IMR-90 (cell line): ENCODE measurements around the gene CCDC9. TPM values are rescaled to one million over a fixed set of nuclear protein-coding genes. Genes with fewer than 3 reads are reported as not detected.

Experiments used
- ATAC-seq: fragments of 200-7000 bp; cut with Tn5 transposase; 2 replicates; pipeline ENCODE4 v1.9.1; 2020; ENCODE audit warnings: low read depth, mild to moderate bottlenecking, moderate library complexity
- BruUV-seq: library from RNA; stranded (reverse); fragments of 400-500 nt; replicated peaks from 2 replicates; lab custom pipeline; 2021; lab: Mats Ljungman, UMichigan
- CTCF ChIA-PET: fragments of 300-600 bp; formaldehyde crosslinking; extraction: SDS; loops from one replicate; lab custom pipeline; 2021; ENCODE audit warnings: antibody characterized with exemption; lab: Yijun Ruan, JAX
- POLR2A ChIA-PET: fragments of 300-600 bp; sonication (Branson Sonifier 250); formaldehyde crosslinking; loops from one replicate; lab custom pipeline; 2022; ENCODE audit warnings: antibody characterized with exemption; ENCODE audit not compliant: unreplicated experiment; lab: Charles Lee
- DNase-seq: peaks from one replicate; pipeline ENCODE4 v3.0.0; 2013
- H2AFZ ChIP-seq: replicated peaks from 2 replicates; pipeline ENCODE3; 2013; ENCODE audit warnings: low read length, mild to moderate bottlenecking; ENCODE audit not compliant: poor library complexity
- H2AK5ac ChIP-seq: 2 replicates; pipeline ENCODE4 v1.6.1; 2013; ENCODE audit warnings: low read depth, low read length, inconsistent platforms
- H2AK9ac ChIP-seq: replicated peaks from 2 replicates; pipeline ENCODE3; 2013; ENCODE audit warnings: mild to moderate bottlenecking, low read depth, low read length, moderate library complexity; ENCODE audit not compliant: poor library complexity
- H2BK120ac ChIP-seq: 2 replicates; pipeline ENCODE4 v1.6.1; 2013; ENCODE audit warnings: low read depth, low read length, inconsistent platforms
- H2BK15ac ChIP-seq: 3 replicates; pipeline ENCODE4 v1.6.1; 2013; ENCODE audit warnings: low read depth, low read length, inconsistent platforms
- H2BK20ac ChIP-seq: 2 replicates; pipeline ENCODE4 v1.6.1; 2013; ENCODE audit warnings: low read depth, mild to moderate bottlenecking, inconsistent platforms, low read length, moderate library complexity
- H2BK5ac ChIP-seq: 2 replicates; pipeline ENCODE4 v1.6.1; 2013; ENCODE audit warnings: mild to moderate bottlenecking, low read depth, low read length, inconsistent platforms; ENCODE audit not compliant: poor library complexity, severe bottlenecking
- H3K14ac ChIP-seq: replicated peaks from 2 replicates; pipeline ENCODE4 v1.6.1; 2013; ENCODE audit warnings: low read depth, low read length, inconsistent platforms
- H3K18ac ChIP-seq: 2 replicates; pipeline ENCODE4 v1.6.1; 2013; ENCODE audit warnings: low read depth, low read length, control low read depth
- H3K23ac ChIP-seq: 2 replicates; pipeline ENCODE4 v1.6.1; 2013; ENCODE audit warnings: low read depth, low read length, inconsistent platforms
- H3K27ac ChIP-seq: 2 replicates; pipeline ENCODE4 v1.5.1; 2013; ENCODE audit warnings: mild to moderate bottlenecking, control low read depth, low read length; ENCODE audit not compliant: insufficient read depth
- H3K27me3 ChIP-seq: 2 replicates; pipeline ENCODE4 v1.6.1; 2013; ENCODE audit warnings: low read length; ENCODE audit not compliant: control insufficient read depth, insufficient read depth
- H3K36me3 ChIP-seq: 2 replicates; pipeline ENCODE4 v1.6.1; 2013; ENCODE audit warnings: low read length, mixed read lengths; ENCODE audit not compliant: control insufficient read depth, insufficient read depth
- H3K4ac ChIP-seq: 2 replicates; pipeline ENCODE4 v1.6.1; 2013; ENCODE audit warnings: low read depth, low read length, inconsistent platforms
- H3K4me1 ChIP-seq: 2 replicates; pipeline ENCODE4 v1.6.1; 2013; ENCODE audit warnings: low read length, mixed read lengths; ENCODE audit not compliant: control insufficient read depth, insufficient read depth
- H3K4me2 ChIP-seq: 2 replicates; pipeline ENCODE4 v1.6.1; 2013; ENCODE audit warnings: low read depth, mild to moderate bottlenecking, control low read depth, low read length, moderate library complexity
- H3K4me3 ChIP-seq: 2 replicates; pipeline ENCODE4 v1.5.1; 2013; ENCODE audit warnings: low read depth, mild to moderate bottlenecking, control low read depth, low read length, moderate library complexity; ENCODE audit not compliant: insufficient read depth
- H3K56ac ChIP-seq: 2 replicates; pipeline ENCODE4 v1.6.1; 2013; ENCODE audit warnings: low read length, inconsistent platforms; ENCODE audit not compliant: insufficient read depth; ENCODE audit errors: extremely low read depth
- H3K79me1 ChIP-seq, 2 experiments: 2 replicates each; pipeline ENCODE4 v1.6.1; 2013; ENCODE audit warnings: low read length in 2 of 2, inconsistent platforms in 1 of 2, low read depth in 1 of 2
- H3K9ac ChIP-seq: 2 replicates; pipeline ENCODE4 v1.6.1; 2013; ENCODE audit warnings: low read depth, low read length, control low read depth
- H3K9me1 ChIP-seq: 2 replicates; pipeline ENCODE4 v1.6.1; 2013; ENCODE audit warnings: low read length, inconsistent platforms; ENCODE audit not compliant: insufficient read depth
- H3K9me3 ChIP-seq: 2 replicates; pipeline ENCODE4 v1.6.1; 2013; ENCODE audit warnings: low read length; ENCODE audit not compliant: control insufficient read depth, insufficient read depth
- H4K20me1 ChIP-seq: 2 replicates; pipeline ENCODE4 v1.6.1; 2013; ENCODE audit warnings: low read length, inconsistent platforms; ENCODE audit not compliant: insufficient read depth
- H4K5ac ChIP-seq: 2 replicates; pipeline ENCODE4 v1.6.1; 2013; ENCODE audit warnings: mild to moderate bottlenecking, low read depth, low read length, control low read depth
- H4K8ac ChIP-seq, 2 experiments: 2 replicates each; pipeline ENCODE4 v1.6.1; 2013; ENCODE audit warnings: low read depth in 2 of 2, low read length in 2 of 2, control low read depth in 1 of 2, inconsistent platforms in 1 of 2
- H4K91ac ChIP-seq: 2 replicates; pipeline ENCODE4 v1.6.1; 2013; ENCODE audit warnings: low read depth, low read length, inconsistent platforms; ENCODE audit not compliant: insufficient read depth
- MXI1 ChIP-seq: IDR thresholded peaks from 2 replicates; pipeline ENCODE4 v1.6.1; 2012; ENCODE audit warnings: low read depth, mild to moderate bottlenecking, low read length, moderate library complexity, borderline replicate concordance
- NFE2L2 ChIP-seq: fragments of 150-350 bp; IDR thresholded peaks from 2 replicates; pipeline ENCODE4 v1.6.1; 2016; ENCODE audit warnings: low read depth, mild to moderate bottlenecking, low read length
- WGBS, 2 experiments: methylation state at CpG; one replicate each; pipeline versions ENCODE4 v1.1.5 to v1.1.7; 2013; ENCODE audit warnings: missing lambda C conversion rate in 2 of 2; ENCODE audit not compliant: insufficient read length in 1 of 2; ENCODE audit errors: extremely low coverage in 2 of 2; 5-methylcytosine and 5-hydroxymethylcytosine counted together
- dilution Hi-C: fragments of 300-500 bp; cut with HindIII; formaldehyde crosslinking; loops from one replicate; pipeline ENCODE4 v1.14.3; 2018; ENCODE audit warnings: low sequenced_read_pairs; ENCODE audit not compliant: unreplicated experiment
- in situ Hi-C: fragments of 300-500 bp; cut with MboI; formaldehyde crosslinking; loops from 3 replicates; pipeline ENCODE4 v1.14.3; 2019; ENCODE audit warnings: low sequenced_read_pairs, inconsistent platforms, mixed read lengths
- intact Hi-C: fragments of 100-400 bp; cut with micrococcal nuclease; formaldehyde crosslinking; loops from 2 replicates; pipeline ENCODE4 v1.10.0; 2022
- polyA plus RNA-seq, 3 experiments: library from polyadenylated mRNA; depleted of rRNA; stranded (reverse); fragments of >200 nt; gene quantifications; 2 replicates each; pipeline ENCODE4 v1.2.3, GENCODE V29; 2012; ENCODE audit warnings: low replicate concordance in 1 of 3
- total RNA-seq: library from RNA; depleted of rRNA; stranded (reverse); fragments of >200 nt; gene quantifications from 2 replicates; pipeline ENCODE4 v1.2.3, GENCODE V29; 2012

The CCDC9 gene
- total and polyA plus RNA-seq, 2 of the 4 experiments (the other 2 are of a cell fraction): 2.9 to 8.6 TPM

DNA sequence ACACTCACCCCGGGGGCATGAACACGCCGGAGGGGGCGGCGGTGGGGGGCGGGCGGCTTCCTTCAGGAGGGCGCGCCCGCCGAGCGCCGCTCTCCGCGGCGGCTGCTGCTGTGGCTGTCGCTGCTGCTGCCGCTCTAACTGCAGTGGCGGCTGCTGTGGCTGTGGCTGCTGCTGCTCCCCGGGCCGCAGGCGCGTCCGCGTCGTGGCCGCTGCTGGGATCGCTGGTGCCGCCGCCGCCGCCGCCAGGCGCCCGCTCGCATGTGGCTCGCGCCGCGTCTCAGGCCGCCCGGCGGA is 25.5 kb upstream of the CCDC9 start, which contains the start of gene BBC3:
BBC3 (minus strand) TSS at position 279 of the 294 bp plus-strand sequence. CDS start 2,768 bp downstream, outside the sequence.
- WGBS, 2 experiments: 1% methylated on average over 20 of the region's 43 CpGs; no CpG with 5 or more reads in 1 of the 2 experiments
- CTCF ChIA-PET: no interaction called here
- BruUV-seq: no TSS peak

More for the DNA sequence above, 25.5 kb upstream of the CCDC9 start, which contains the start of gene BBC3:
- H4K20me1 ChIP-seq: peaks cover 29% of the 10 kb centered on the region
- dilution Hi-C loops (no loop called here), in situ Hi-C loops (no loop called here), intact Hi-C loops (loop anchor here (1.0 kb wide), 1 partner anchor 13 kb away; no protein-coding TSS in a partner anchor)
- peak within 1 kb of the TSS; percentile 97 for H3K27ac ChIP-seq
- peak within 1 kb of the TSS; percentile 98 for H3K4me2 ChIP-seq
- H2BK5ac ChIP-seq: peak within 1 kb of the TSS; percentile 99
- H3K9ac ChIP-seq: peak within 1 kb of the TSS; percentile 97
- H4K91ac ChIP-seq: peak within 1 kb of the TSS; percentile 94
- H3K4me3 ChIP-seq: peak within 1 kb of the TSS; percentile 96
- H3K4ac ChIP-seq: peak within 1 kb of the TSS; percentile 100
- peak within 1 kb of the TSS; percentile 97 for H2AFZ ChIP-seq
- no peaks in the 10 kb centered on the region for H3K27me3 ChIP-seq
- H2AK9ac ChIP-seq: peak within 1 kb of the TSS; percentile 99
- H3K14ac ChIP-seq: peak within 1 kb of the TSS; percentile 100
- H2BK120ac ChIP-seq: peak within 1 kb of the TSS; percentile 98
- peak within 1 kb of the TSS; percentile 100 for H3K23ac ChIP-seq
- H3K79me1 ChIP-seq: peaks cover 10 to 44% of the 10 kb centered on the region in 2 experiments
- DNase-seq (no peak), ATAC-seq (no peak)
- no peaks in the 10 kb centered on the region for H3K36me3 ChIP-seq
- H2BK15ac ChIP-seq: peak within 1 kb of the TSS; percentile 100; the same call in 2 of the 3 replicates
- peak within 1 kb of the TSS; percentile 85 to 96 for H4K8ac ChIP-seq
- peak within 1 kb of the TSS; percentile 100 for H2BK20ac ChIP-seq
- POLR2A ChIA-PET: no interaction called here
- H3K9me1 ChIP-seq: peaks cover 21% of the 10 kb centered on the region
- peak within 1 kb of the TSS; percentile 64 for H3K18ac ChIP-seq
- peaks cover 25% of the 10 kb centered on the region for H3K4me1 ChIP-seq
- peak within 1 kb of the TSS; percentile 38 for H4K5ac ChIP-seq
- H3K9me3 ChIP-seq: no peaks in the 10 kb centered on the region
- peak within 1 kb of the TSS; percentile 100 for H2AK5ac ChIP-seq
- TF ChIP-seq NFE2L2 (no peak), MXI1 (peak; percentile 20; the same call in 1 of the 2 replicates)
- peak within 1 kb of the TSS; percentile 90 for H3K56ac ChIP-seq
